Lower leg skin (tissue), 4 donors: ENCODE data around the gene SIK2. TPM values are rescaled to one million over a fixed set of nuclear protein-coding genes. Genes with fewer than 3 reads are reported as not detected.

Source experiments
- DNase-seq, 2 donors: peaks; one replicate each; pipeline ENCODE4 v3.0.0-alpha.2; 2019; ENCODE audit warnings: low spot score in 2 of 2
- H3K4me3 ChIP-seq: fragments of 200-600 bp; sonication (generic); 2 replicates; pipeline ENCODE4 v1.5.1; 2017; ENCODE audit warnings: mild to moderate bottlenecking, low read depth; ENCODE audit not compliant: poor library complexity, severe bottlenecking
- POLR2A ChIP-seq, 2 donors: fragments of 450-650 bp; IDR thresholded peaks; one replicate each; pipeline ENCODE4 v1.6.1; 2016 to 2017; ENCODE audit warnings: antibody characterized with exemption in 2 of 2, mild to moderate bottlenecking in 1 of 2, moderate library complexity in 1 of 2
- WGBS, 2 donors: methylation state at CpG; one replicate each; pipeline ENCODE4 v1.1.5; 2018; 5-methylcytosine and 5-hydroxymethylcytosine counted together
- intact Hi-C: fragments of 100-400 bp; cut with DNase I; formaldehyde crosslinking; loops from one replicate; pipeline ENCODE4 v1.15.0; 2023; ENCODE audit warnings: low total_unique reads
- total RNA-seq, 4 donors: library from RNA; depleted of rRNA; stranded (reverse); fragments of >200 nt; gene quantifications; one replicate each; pipeline ENCODE4 v1.1.0, GENCODE V29; 2016
- TF ChIP-seq, protein P1 (sequence below), 3 donors: fragments of 450-650 bp; IDR thresholded peaks; one replicate each; pipeline ENCODE4 v1.5.1; 2016; ENCODE audit warnings: antibody characterized with exemption in 3 of 3, mild to moderate bottlenecking in 3 of 3, moderate library complexity in 2 of 3

Gene SIK2
- total RNA-seq, 4 donors from 2014 or later, result 15.4 to 19.5 (median 18.9) TPM

DNA sequence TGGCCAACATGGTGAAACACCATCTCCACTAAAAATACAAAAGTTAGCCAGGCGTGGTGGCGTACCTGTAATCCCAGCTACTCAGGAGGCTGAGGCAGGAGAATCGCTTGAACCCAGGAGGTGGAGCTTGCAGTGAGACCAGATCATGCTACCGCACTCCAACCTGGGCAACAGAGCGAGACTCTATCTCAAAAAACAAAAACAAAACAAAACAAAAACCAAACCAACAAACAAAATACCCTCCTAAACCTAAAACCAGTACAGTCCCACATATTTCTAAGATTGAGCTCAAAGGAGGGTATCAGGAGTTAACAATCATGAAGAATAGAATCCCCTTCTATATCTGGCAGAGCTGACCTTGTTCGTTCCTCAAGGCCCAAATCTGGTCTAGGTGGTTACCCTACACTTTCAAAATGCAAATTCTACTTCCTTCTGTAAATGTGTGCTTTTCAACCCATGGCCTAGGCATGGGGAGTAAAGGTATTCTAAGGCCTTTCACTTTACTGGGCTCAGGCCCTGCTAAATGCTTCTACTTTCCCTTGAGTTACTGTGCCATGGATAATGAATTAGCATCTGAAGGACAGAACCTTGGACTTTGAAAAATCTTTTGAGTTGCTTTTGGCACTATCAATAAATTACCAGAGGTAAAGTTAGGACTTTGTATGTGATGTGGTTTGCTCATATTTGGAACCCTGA is 174.3 kb downstream of the SIK2 start:
- no peak overlapping the region for H3K4me3 ChIP-seq
- TF ChIP-seq, protein P1, sequence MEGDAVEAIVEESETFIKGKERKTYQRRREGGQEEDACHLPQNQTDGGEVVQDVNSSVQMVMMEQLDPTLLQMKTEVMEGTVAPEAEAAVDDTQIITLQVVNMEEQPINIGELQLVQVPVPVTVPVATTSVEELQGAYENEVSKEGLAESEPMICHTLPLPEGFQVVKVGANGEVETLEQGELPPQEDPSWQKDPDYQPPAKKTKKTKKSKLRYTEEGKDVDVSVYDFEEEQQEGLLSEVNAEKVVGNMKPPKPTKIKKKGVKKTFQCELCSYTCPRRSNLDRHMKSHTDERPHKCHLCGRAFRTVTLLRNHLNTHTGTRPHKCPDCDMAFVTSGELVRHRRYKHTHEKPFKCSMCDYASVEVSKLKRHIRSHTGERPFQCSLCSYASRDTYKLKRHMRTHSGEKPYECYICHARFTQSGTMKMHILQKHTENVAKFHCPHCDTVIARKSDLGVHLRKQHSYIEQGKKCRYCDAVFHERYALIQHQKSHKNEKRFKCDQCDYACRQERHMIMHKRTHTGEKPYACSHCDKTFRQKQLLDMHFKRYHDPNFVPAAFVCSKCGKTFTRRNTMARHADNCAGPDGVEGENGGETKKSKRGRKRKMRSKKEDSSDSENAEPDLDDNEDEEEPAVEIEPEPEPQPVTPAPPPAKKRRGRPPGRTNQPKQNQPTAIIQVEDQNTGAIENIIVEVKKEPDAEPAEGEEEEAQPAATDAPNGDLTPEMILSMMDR (IDR thresholded peaks at IDR 0.05), result no peak
- no peak for TF ChIP-seq POLR2A (IDR thresholded peaks at IDR 0.05)
- DNase-seq, result no peak
- WGBS, 2 donors, result 87 to 88% methylated on average over 6 of the region's 6 CpGs
- intact Hi-C loops, result loop anchor here (2.0 kb wide), 1 partner anchor 176 kb away; no protein-coding TSS in a partner anchor

DNA sequence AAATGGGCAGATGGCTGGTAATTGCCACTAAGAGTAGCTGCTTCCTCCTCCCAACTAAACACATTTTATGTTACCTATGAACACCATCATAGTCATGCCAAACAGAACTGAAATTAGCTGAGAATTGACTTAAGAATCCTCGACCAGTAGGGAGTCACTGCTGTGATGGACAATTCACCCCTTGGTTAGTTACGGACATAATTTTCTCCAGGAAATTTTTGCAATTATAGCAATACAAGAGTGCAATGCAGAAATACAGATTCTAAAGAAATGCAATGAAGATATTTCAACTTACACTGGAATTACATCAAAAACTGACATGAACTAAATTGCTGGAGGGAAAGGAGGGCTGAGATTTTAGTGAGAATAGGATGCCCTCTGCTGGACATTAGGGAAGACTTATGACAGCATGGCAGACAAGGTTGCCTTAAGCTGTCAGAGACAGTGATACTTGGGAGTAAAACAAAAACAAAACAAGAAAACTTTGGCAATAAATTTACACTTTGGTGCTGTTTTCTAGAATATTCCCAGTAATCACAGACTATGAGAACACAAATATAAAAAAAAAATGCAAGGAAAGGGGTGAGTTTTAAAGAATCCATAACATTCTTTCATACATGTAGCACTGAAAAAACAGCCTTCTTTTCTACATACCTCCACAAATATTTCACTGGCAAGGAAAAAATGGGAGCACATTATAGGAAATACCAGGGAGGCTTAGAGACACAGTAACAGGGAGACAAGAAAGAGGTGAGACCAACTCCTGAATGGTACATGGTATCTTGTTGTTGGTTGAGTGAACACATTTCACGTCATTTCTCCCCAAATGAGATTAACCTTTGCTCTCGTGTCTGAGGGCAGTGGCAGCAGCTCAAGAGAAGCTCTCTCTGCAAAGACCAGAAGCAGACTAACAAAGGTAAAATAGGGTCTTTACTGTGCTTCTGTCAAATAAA is 175.1 kb downstream of the SIK2 start:
- peak in 1 of 2 donors; percentile 31 for DNase-seq
- no peak overlapping the region for H3K4me3 ChIP-seq
- WGBS, 2 donors, result 74 to 82% methylated on average over 4 of the region's 4 CpGs
- intact Hi-C loops, result loop anchor here (2.0 kb wide), 1 partner anchor 177 kb away; no protein-coding TSS in a partner anchor
- TF ChIP-seq, protein P1 (IDR thresholded peaks at IDR 0.05), result peak in 1 of 3 donors; percentile 43
- TF ChIP-seq POLR2A (IDR thresholded peaks at IDR 0.05), result no peak

DNA sequence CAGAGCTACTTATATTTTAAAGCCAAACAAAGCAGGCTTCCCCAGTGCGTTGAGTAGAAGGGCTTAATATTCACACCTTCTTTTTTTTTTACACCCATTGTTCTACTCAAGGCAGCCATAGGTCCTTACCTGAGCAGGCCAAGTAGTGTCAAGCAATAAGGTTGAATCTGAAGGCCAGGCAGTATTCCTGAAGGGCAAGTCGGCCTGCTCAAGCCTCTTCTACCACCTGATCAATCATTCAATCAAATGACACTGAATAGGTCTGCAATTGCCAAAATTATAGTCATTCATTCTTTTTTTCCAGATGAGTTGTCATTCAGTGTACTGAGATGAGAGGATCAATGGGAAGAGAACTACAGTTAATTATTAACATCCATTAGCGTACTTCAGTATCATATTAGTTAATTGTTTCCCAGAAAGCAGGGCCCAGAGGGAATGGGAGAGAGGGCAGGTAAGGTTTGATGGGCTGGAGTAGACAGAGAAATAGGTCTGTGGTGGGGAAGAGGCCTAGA is 175.9 kb downstream of the SIK2 start:
- no peak overlapping the region for H3K4me3 ChIP-seq
- intact Hi-C loops, result no loop called here
- TF ChIP-seq, protein P1 (IDR thresholded peaks at IDR 0.05), result no peak
- TF ChIP-seq POLR2A (IDR thresholded peaks at IDR 0.05), result no peak
- no peak for DNase-seq
- WGBS, 2 donors, result 87 to 96% methylated on average over 3 of the region's 3 CpGs

DNA sequence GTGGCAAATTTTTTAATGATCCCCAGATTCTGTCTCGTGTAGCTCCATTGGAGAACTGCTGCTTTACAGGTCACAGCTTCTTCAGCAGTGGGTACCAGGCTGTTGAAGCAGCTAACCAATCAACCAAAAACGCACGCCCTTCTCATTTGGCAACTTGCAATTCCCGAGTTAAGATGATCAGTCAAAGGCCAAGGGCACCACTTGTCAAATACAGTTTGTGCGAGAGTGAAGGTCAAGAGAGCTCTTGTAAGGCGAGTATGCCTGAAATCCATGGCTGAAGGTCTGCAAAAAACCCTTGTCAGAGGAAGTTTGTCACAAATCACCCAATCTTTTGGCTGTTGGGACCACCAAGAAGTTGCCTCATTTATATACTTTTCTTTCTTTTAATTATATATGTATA is 176.9 kb downstream of the SIK2 start:
- H3K4me3 ChIP-seq, result no peak overlapping the region
- no peak for DNase-seq
- TF ChIP-seq POLR2A (IDR thresholded peaks at IDR 0.05), result no peak
- TF ChIP-seq, protein P1 (IDR thresholded peaks at IDR 0.05), result no peak
- intact Hi-C loops, result no loop called here
- WGBS, 2 donors, result 85 to 91% methylated on average over 6 of the region's 6 CpGs

Other genes starting within 250 kb of the SIK2 start
- under 1 TPM in 1 of 4 donors, not detected in 3; 0.13 TPM for gene POU2AF1, start 223.2 kb upstream of the SIK2 start, total RNA-seq
- not detected for gene BTG4, start 90.1 kb upstream of the SIK2 start, total RNA-seq
- gene HOATZ, start 87.7 kb upstream of the SIK2 start, total RNA-seq, result not detected
- gene LAYN, start 61.7 kb upstream of the SIK2 start, total RNA-seq, result 1 to 10 TPM; 1.9 to 3.0 (median 2.1) TPM
- 10 to 100 TPM; 18.7 to 22.4 (median 20.7) TPM for gene PPP2R1B, start 163.9 kb downstream of the SIK2 start, total RNA-seq